ENCODE results near the gene ST6GALNAC3. TPM values are rescaled to one million over a fixed set of nuclear protein-coding genes. Genes with fewer than 3 reads are reported as not detected.

The ST6GALNAC3 gene
- total and polyA plus RNA-seq, 2 donors from 2014 or later: 8.8 to 15.8 TPM

GRCh38 chr1:76177615-76178014 is 103.1 kb downstream of the ST6GALNAC3 start:
- no peaks in the 10 kb centered on the region for H3K4me1 ChIP-seq (ENCODE audit: control insufficient read depth in 2 of 3, insufficient read depth in 2 of 3, low read depth in 1 of 3, low read length in 3 of 3)
- no peaks in the 10 kb centered on the region for H3K36me3 ChIP-seq (ENCODE audit: control insufficient read depth in 2 of 3, insufficient read depth in 3 of 3, low read length in 3 of 3)
- H3K27ac ChIP-seq (ENCODE audit: low read depth in 2 of 2, low read length in 2 of 2): no peak overlapping the region
- no peaks in the 10 kb centered on the region for H3K9me3 ChIP-seq (ENCODE audit: control insufficient read depth in 2 of 3, insufficient read depth in 1 of 3, low read length in 3 of 3)
- H3K4me3 ChIP-seq (ENCODE audit: low read length in 3 of 3): no peak overlapping the region
- TF ChIP-seq CTCF (IDR thresholded peaks at IDR 0.05; ENCODE audit: borderline replicate concordance, extremely low read depth, insufficient read depth): no peak
- FAIRE-seq (no peak), DNase-seq (peak in 2 of 5 donors; percentile 46 to 52)
- intact Hi-C loops (cut with DNase I): no loop called here
- no peak overlapping the region for H3K9ac ChIP-seq (ENCODE audit: low read length in 3 of 3)
- no peaks in the 10 kb centered on the region for H3K27me3 ChIP-seq (ENCODE audit: control insufficient read depth, insufficient read depth, low read length)

GRCh38 chr1:76179219-76179698 is 104.7 kb downstream of the ST6GALNAC3 start:
- Histone ChIP-seq H3K9me3 (ENCODE audit: control insufficient read depth in 2 of 3, insufficient read depth in 1 of 3, low read length in 3 of 3) (no peaks in the 10 kb centered on the region), H3K36me3 (ENCODE audit: control insufficient read depth in 2 of 3, insufficient read depth in 3 of 3, low read length in 3 of 3) (no peaks in the 10 kb centered on the region), H3K4me1 (ENCODE audit: control insufficient read depth in 2 of 3, insufficient read depth in 2 of 3, low read depth in 1 of 3, low read length in 3 of 3) (no peaks in the 10 kb centered on the region), H3K27me3 (ENCODE audit: control insufficient read depth, insufficient read depth, low read length) (no peaks in the 10 kb centered on the region), H3K4me3 (ENCODE audit: low read length in 3 of 3) (no peak overlapping the region), H3K9ac (ENCODE audit: low read length in 3 of 3) (no peak overlapping the region), H3K27ac (ENCODE audit: low read depth in 2 of 2, low read length in 2 of 2) (no peak overlapping the region)
- intact Hi-C loops (cut with DNase I): no loop called here
- DNase-seq (no peak), FAIRE-seq (no peak)
- TF ChIP-seq CTCF (IDR thresholded peaks at IDR 0.05; ENCODE audit: borderline replicate concordance, extremely low read depth, insufficient read depth): no peak

- Histone ChIP-seq H3K4me3 (ENCODE audit: low read length in 3 of 3) (no peak overlapping the region), H3K27me3 (ENCODE audit: control insufficient read depth, insufficient read depth, low read length) (no peaks in the 10 kb centered on the region), H3K4me1 (ENCODE audit: control insufficient read depth in 2 of 3, insufficient read depth in 2 of 3, low read depth in 1 of 3, low read length in 3 of 3) (no peaks in the 10 kb centered on the region), H3K9ac (ENCODE audit: low read length in 3 of 3) (no peak overlapping the region), H3K27ac (ENCODE audit: low read depth in 2 of 2, low read length in 2 of 2) (no peak overlapping the region), H3K9me3 (ENCODE audit: control insufficient read depth in 2 of 3, insufficient read depth in 1 of 3, low read length in 3 of 3) (no peaks in the 10 kb centered on the region), H3K36me3 (ENCODE audit: control insufficient read depth in 2 of 3, insufficient read depth in 3 of 3, low read length in 3 of 3) (no peaks in the 10 kb centered on the region)
- FAIRE-seq (no peak), DNase-seq (no peak)
- TF ChIP-seq CTCF (IDR thresholded peaks at IDR 0.05; ENCODE audit: borderline replicate concordance, extremely low read depth, insufficient read depth): no peak
- intact Hi-C loops (cut with DNase I): no loop called here
These were observed 110.7 kb downstream of the ST6GALNAC3 start for GRCh38 chr1:76185207-76185606.

Data from kidney (tissue), 14 donors.